GM12878 (cell line): ENCODE measurements around the gene MICAL3. TPM values are rescaled to one million over a fixed set of nuclear protein-coding genes. Genes with fewer than 3 reads are reported as not detected.

ENCODE experiments used
- ATAC-seq: fragments of 200-7000 bp; cut with Tn5 transposase; 3 replicates; pipeline ENCODE4 v1.9.1; 2020; ENCODE audit warnings: mild to moderate bottlenecking, moderate library complexity
- BruUV-seq: library from RNA; stranded (reverse); fragments of 400-500 nt; replicated peaks from 2 replicates; lab custom pipeline; 2021; lab: Mats Ljungman, UMichigan
- CTCF ChIA-PET: fragments of 300-600 bp; sonication (Branson Sonifier 250); formaldehyde crosslinking; extraction: SDS; loops from one replicate; lab custom pipeline; 2021; ENCODE audit warnings: inconsistent platforms; lab: Yijun Ruan, JAX
- POLR2A ChIA-PET: fragments of 350-600 bp; formaldehyde crosslinking; extraction: SDS; loops from one replicate; lab custom pipeline; 2021; ENCODE audit warnings: inconsistent platforms; lab: Charles Lee
- RAD21 ChIA-PET: fragments of 300-600 bp; sonication (Branson Sonifier 250); formaldehyde crosslinking; loops from one replicate; lab custom pipeline; 2023; ENCODE audit warnings: antibody characterized with exemption; ENCODE audit not compliant: unreplicated experiment; lab: Charles Lee
- SMC1A ChIA-PET: fragments of 300-600 bp; sonication (Branson Sonifier 250); formaldehyde crosslinking; loops from one replicate; lab custom pipeline; 2023; ENCODE audit not compliant: unreplicated experiment, uncharacterized antibody; lab: Charles Lee
- DNase-seq: peaks from one replicate; pipeline ENCODE4 v3.0.0-alpha.2; 2011; ENCODE audit warnings: low read depth, low spot score
- FAIRE-seq: peaks from 3 replicates; lab custom pipeline; 2011; peaks lifted over from hg19 to GRCh38; lab: Jason Lieb, UNC
- H2AFZ ChIP-seq: 2 replicates; pipeline ENCODE4 v1.6.0; 2011; ENCODE audit warnings: low read depth, low read length, control low read depth; ENCODE audit not compliant: control insufficient read depth
- H3K27ac ChIP-seq: 2 replicates; pipeline ENCODE4 v1.5.1; 2011; ENCODE audit warnings: control low read depth; ENCODE audit not compliant: control insufficient read depth, insufficient read depth
- H3K27me3 ChIP-seq, 2 experiments: replicated peaks in 1 of 2; 2 replicates each; pipeline versions ENCODE4 v1.6.0 to v1.6.1; 2011; ENCODE audit warnings: low read length in 1 of 2; ENCODE audit not compliant: control insufficient read depth in 2 of 2, insufficient read depth in 2 of 2
- H3K36me3 ChIP-seq, 2 experiments: 2 replicates each; pipeline ENCODE4 v1.5.1; 2011; ENCODE audit warnings: low read length in 1 of 2; ENCODE audit not compliant: control insufficient read depth in 2 of 2, insufficient read depth in 2 of 2
- H3K4me1 ChIP-seq: 2 replicates; pipeline ENCODE4 v1.6.1; 2011; ENCODE audit warnings: mild to moderate bottlenecking, low read length, moderate library complexity, mixed read lengths; ENCODE audit not compliant: control insufficient read depth, insufficient read depth
- H3K4me2 ChIP-seq: 2 replicates; pipeline ENCODE4 v1.6.0; 2011; ENCODE audit warnings: control low read depth; ENCODE audit not compliant: control insufficient read depth, insufficient read depth
- H3K4me3 ChIP-seq: fragments of 200-600 bp; sonication (generic); 2 replicates; pipeline ENCODE4 v1.5.1; 2016
- H3K79me2 ChIP-seq: 2 replicates; pipeline ENCODE4 v1.6.0; 2011; ENCODE audit warnings: low read length; ENCODE audit not compliant: control insufficient read depth, insufficient read depth
- H3K9ac ChIP-seq: 2 replicates; pipeline ENCODE4 v1.8.0; 2011; ENCODE audit warnings: low read length, control low read depth, mixed read lengths; ENCODE audit not compliant: control insufficient read depth, insufficient read depth
- H3K9me3 ChIP-seq: replicated peaks from 3 replicates; pipeline ENCODE4 v1.5.1; 2011; ENCODE audit warnings: mild to moderate bottlenecking, low read length; ENCODE audit not compliant: control insufficient read depth, insufficient read depth
- H4K20me1 ChIP-seq: 2 replicates; pipeline ENCODE4 v1.6.0; 2011; ENCODE audit not compliant: control insufficient read depth, insufficient read depth
- CBX3 ChIP-seq: fragments of 200-600 bp; sonication (generic); IDR thresholded peaks from 2 replicates; pipeline ENCODE4 v1.6.1; 2016; ENCODE audit warnings: low read depth, borderline replicate concordance
- EGR1 ChIP-seq, 2 experiments: IDR thresholded peaks; 1 replicate in 1 of 2; 2 replicates in 1 of 2; pipeline ENCODE4 v1.6.1; 2011 to 2012; ENCODE audit warnings: low read depth in 2 of 2, low read length in 2 of 2, borderline replicate concordance in 1 of 2, mild to moderate bottlenecking in 1 of 2, moderate library complexity in 1 of 2
- JUNB ChIP-seq: IDR thresholded peaks from 2 replicates; pipeline ENCODE4 v1.6.1; 2016; ENCODE audit warnings: antibody characterized with exemption, mild to moderate bottlenecking
- MTA2 ChIP-seq: fragments of 450-650 bp; IDR thresholded peaks from 2 replicates; pipeline ENCODE4 v1.6.1; 2016; ENCODE audit warnings: low read depth, mild to moderate bottlenecking, moderate library complexity
- NR2F1 ChIP-seq: fragments of 450-650 bp; conservative IDR thresholded peaks from 2 replicates; pipeline ENCODE4 v1.6.1; 2017; ENCODE audit warnings: mild to moderate bottlenecking
- PML ChIP-seq: IDR thresholded peaks from 2 replicates; pipeline ENCODE4 v1.6.1; 2012; ENCODE audit warnings: low read length, inconsistent platforms
- RFX5 ChIP-seq: IDR thresholded peaks from 2 replicates; pipeline ENCODE4 v1.6.1; 2011; ENCODE audit warnings: low read depth, low read length, improper control_type of control experiment
- SMAD1 ChIP-seq: fragments of 450-650 bp; IDR thresholded peaks from 2 replicates; pipeline ENCODE4 v1.6.1; 2018; ENCODE audit warnings: mild to moderate bottlenecking, low read depth; ENCODE audit not compliant: partially characterized antibody
- SREBF1 ChIP-seq: IDR thresholded peaks from 2 replicates; pipeline ENCODE4 v1.6.1; 2012; ENCODE audit warnings: mild to moderate bottlenecking, low read length
- SUPT20H ChIP-seq: IDR thresholded peaks from 2 replicates; pipeline ENCODE4 v1.6.1; 2011; ENCODE audit warnings: low read depth, mild to moderate bottlenecking, low read length, moderate library complexity, borderline replicate concordance; ENCODE audit not compliant: control insufficient read depth
- TCF12 ChIP-seq: IDR thresholded peaks from 2 replicates; pipeline ENCODE4 v1.6.1; 2011; ENCODE audit warnings: low read depth, mild to moderate bottlenecking, low read length
- WRNIP1 ChIP-seq: IDR thresholded peaks from 2 replicates; pipeline ENCODE4 v1.6.1; 2011; ENCODE audit warnings: low read depth, low read length, improper control_type of control experiment, borderline replicate concordance
- YY1 ChIP-seq: IDR thresholded peaks from 2 replicates; pipeline ENCODE4 v1.6.1; 2011; ENCODE audit warnings: low read depth, mild to moderate bottlenecking, low read length
- WGBS: methylation state at CpG from one replicate; pipeline ENCODE4 v1.1.6; 2016; ENCODE audit warnings: low lambda C conversion rate; ENCODE audit not compliant: insufficient replicate concordance, insufficient coverage; ENCODE audit errors: missing lambda C conversion rate; 5-methylcytosine and 5-hydroxymethylcytosine counted together
- in situ Hi-C: fragments of 300-500 bp; cut with MboI; formaldehyde crosslinking; loops from 9 replicates; pipeline ENCODE4 v1.14.3; 2018; ENCODE audit warnings: mixed read lengths
- intact Hi-C: fragments of 100-400 bp; cut with micrococcal nuclease; formaldehyde crosslinking; loops from one replicate; pipeline ENCODE4 v1.14.2; 2022; ENCODE audit not compliant: unreplicated experiment
- polyA plus RNA-seq, 11 experiments: library from polyadenylated mRNA; depleted of rRNA in 4 of 11; unstranded in 6 of 11; stranded (reverse) in 5 of 11; fragments of >200 nt; fragmentation: Nextera tagmentation in 4 of 11; fragmentation: Illumina TruSeq in 1 of 11; extraction: Ambion mirVana in 4 of 11; extraction: Trizol in 1 of 11; gene quantifications; 1 replicate in 1 of 11; 2 replicates in 10 of 11; pipeline versions ENCODE4 v1.2.1 to v1.2.3, GENCODE V29; 2011 to 2016; ENCODE audit warnings: inconsistent platforms in 2 of 11, missing spikeins in 2 of 11, low read depth in 1 of 11
- total RNA-seq, 4 experiments: library from RNA; depleted of rRNA in 3 of 4; stranded (reverse); fragments of >200 nt in 3 of 4; fragmentation: Illumina TruSeq in 1 of 4; extraction: Trizol in 1 of 4; gene quantifications; 2 replicates each; pipeline versions ENCODE4 v1.2.1 to v1.2.3, GENCODE V29; 2013 to 2021
- TF ChIP-seq, protein P1 (sequence below): fragments of 450-650 bp; IDR thresholded peaks from 2 replicates; pipeline ENCODE4 v1.6.1; 2014; ENCODE audit warnings: mild to moderate bottlenecking
- TF ChIP-seq, protein P2 (sequence below): IDR thresholded peaks from 2 replicates; pipeline ENCODE4 v1.6.1; 2011; ENCODE audit warnings: borderline replicate concordance, low read depth, mild to moderate bottlenecking, moderate library complexity, mixed read lengths, low read length; ENCODE audit not compliant: insufficient read depth; ENCODE audit errors: extremely low read length
- TF ChIP-seq, protein P3 (sequence below): fragments of 450-650 bp; IDR thresholded peaks from 2 replicates; pipeline ENCODE4 v1.6.1; 2017; ENCODE audit warnings: mild to moderate bottlenecking, low read depth, inconsistent platforms; ENCODE audit not compliant: poor library complexity, severe bottlenecking
- TF ChIP-seq, protein P4 (sequence below): fragments of 150-350 bp; IDR thresholded peaks from 2 replicates; pipeline ENCODE4 v1.6.1; 2014; ENCODE audit warnings: mild to moderate bottlenecking, low read depth, low read length

The MICAL3 gene
- total and polyA plus RNA-seq, 10 of the 15 experiments (the other 5 are each of a cell fraction or from before 2014, with no cell fraction given): 2.6 to 92.2 (median 24.0) TPM

DNA sequence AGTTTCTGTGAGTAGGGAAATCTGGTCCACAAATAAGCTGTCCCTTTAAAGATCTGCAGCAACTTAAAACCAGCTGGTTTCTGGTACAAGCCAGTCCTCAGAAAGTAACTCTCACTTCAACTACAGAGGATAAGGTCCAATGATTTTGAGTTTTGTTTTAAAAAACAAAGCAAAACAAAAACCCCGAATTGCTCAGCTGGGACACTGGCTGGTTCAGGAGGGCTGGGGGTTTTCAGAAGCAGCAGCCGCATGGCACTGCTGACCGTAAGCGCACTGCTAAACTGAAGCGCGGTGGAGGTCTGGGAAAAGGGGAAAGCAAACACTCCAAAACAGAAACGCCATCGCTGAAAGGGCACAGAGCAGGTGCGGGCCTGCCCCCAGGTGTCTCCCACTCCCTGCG, 59.7 kb downstream of the MICAL3 start:
- 6% methylated on average over 10 of the region's 10 CpGs for WGBS
- no peaks in the 10 kb centered on the region for H3K27me3 ChIP-seq
- BruUV-seq: no TSS peak
- H3K36me3 ChIP-seq: peaks cover 8 to 15% of the 10 kb centered on the region in 2 experiments; a peak in 3 of 4 replicates
- H3K4me3 ChIP-seq: peak overlapping the region; percentile 41; the same call in 1 of the 2 replicates
- ATAC-seq (peak; percentile 95), DNase-seq (peak; percentile 65), FAIRE-seq (peak; percentile 98)
- ChIA-PET POLR2A (interaction anchor here (0.6 to 1.9 kb wide), 6 partner anchors 9 to 92 kb away, joined by 3 to 9 read pairs (median 4); no protein-coding TSS in a partner anchor), CTCF (interaction anchor here (0.8 to 2.2 kb wide), 9 partner anchors 10 to 111 kb away, joined by 3 to 11 read pairs (median 4); no protein-coding TSS in a partner anchor), SMC1A (interaction anchor here (0.7 to 3.9 kb wide), 17 partner anchors 9 to 111 kb away, joined by 3 to 24 read pairs (median 4); no protein-coding TSS in a partner anchor), RAD21 (interaction anchor here (0.6 to 2.6 kb wide), 12 partner anchors 11 to 165 kb away, joined by 3 to 24 read pairs (median 6); partner anchors contain the start of gene PEX26)
- in situ Hi-C loops: no loop called here
- peaks cover 25% of the 10 kb centered on the region for H3K79me2 ChIP-seq
- no peaks in the 10 kb centered on the region for H3K9me3 ChIP-seq
- H4K20me1 ChIP-seq: peaks cover 9% of the 10 kb centered on the region
- intact Hi-C loops: loop anchor here (2.0 kb wide), 1 partner anchor 112 kb away; the partner anchor contains the start of gene PEX26
- H3K4me1 ChIP-seq: peaks cover 28% of the 10 kb centered on the region
- H2AFZ ChIP-seq: no peak overlapping the region
- H3K9ac ChIP-seq: peak overlapping the region; percentile 59
- H3K27ac ChIP-seq: peak overlapping the region; percentile 67
- peak overlapping the region; percentile 89 for H3K4me2 ChIP-seq
- TF ChIP-seq PML: no peak
- TF ChIP-seq CBX3: no peak
- no peak for TF ChIP-seq JUNB
- no peak for TF ChIP-seq NR2F1
- no peak for TF ChIP-seq EGR1 (IDR thresholded peaks at IDR 0.05; ENCODE audit: borderline replicate concordance in 1 of 2, low read depth in 2 of 2, low read length in 2 of 2)
- TF ChIP-seq, protein P1, sequence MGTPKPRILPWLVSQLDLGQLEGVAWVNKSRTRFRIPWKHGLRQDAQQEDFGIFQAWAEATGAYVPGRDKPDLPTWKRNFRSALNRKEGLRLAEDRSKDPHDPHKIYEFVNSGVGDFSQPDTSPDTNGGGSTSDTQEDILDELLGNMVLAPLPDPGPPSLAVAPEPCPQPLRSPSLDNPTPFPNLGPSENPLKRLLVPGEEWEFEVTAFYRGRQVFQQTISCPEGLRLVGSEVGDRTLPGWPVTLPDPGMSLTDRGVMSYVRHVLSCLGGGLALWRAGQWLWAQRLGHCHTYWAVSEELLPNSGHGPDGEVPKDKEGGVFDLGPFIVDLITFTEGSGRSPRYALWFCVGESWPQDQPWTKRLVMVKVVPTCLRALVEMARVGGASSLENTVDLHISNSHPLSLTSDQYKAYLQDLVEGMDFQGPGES: no peak
- TF ChIP-seq, protein P2, sequence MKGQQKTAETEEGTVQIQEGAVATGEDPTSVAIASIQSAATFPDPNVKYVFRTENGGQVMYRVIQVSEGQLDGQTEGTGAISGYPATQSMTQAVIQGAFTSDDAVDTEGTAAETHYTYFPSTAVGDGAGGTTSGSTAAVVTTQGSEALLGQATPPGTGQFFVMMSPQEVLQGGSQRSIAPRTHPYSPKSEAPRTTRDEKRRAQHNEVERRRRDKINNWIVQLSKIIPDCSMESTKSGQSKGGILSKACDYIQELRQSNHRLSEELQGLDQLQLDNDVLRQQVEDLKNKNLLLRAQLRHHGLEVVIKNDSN: no peak
- TF ChIP-seq WRNIP1: no peak
- TF ChIP-seq, protein P3, sequence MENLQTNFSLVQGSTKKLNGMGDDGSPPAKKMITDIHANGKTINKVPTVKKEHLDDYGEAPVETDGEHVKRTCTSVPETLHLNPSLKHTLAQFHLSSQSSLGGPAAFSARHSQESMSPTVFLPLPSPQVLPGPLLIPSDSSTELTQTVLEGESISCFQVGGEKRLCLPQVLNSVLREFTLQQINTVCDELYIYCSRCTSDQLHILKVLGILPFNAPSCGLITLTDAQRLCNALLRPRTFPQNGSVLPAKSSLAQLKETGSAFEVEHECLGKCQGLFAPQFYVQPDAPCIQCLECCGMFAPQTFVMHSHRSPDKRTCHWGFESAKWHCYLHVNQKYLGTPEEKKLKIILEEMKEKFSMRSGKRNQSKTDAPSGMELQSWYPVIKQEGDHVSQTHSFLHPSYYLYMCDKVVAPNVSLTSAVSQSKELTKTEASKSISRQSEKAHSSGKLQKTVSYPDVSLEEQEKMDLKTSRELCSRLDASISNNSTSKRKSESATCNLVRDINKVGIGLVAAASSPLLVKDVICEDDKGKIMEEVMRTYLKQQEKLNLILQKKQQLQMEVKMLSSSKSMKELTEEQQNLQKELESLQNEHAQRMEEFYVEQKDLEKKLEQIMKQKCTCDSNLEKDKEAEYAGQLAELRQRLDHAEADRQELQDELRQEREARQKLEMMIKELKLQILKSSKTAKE: no peak
- TF ChIP-seq SMAD1: no peak
- no peak for TF ChIP-seq SUPT20H
- no peak for TF ChIP-seq TCF12
- no peak for TF ChIP-seq RFX5
- TF ChIP-seq, protein P4, sequence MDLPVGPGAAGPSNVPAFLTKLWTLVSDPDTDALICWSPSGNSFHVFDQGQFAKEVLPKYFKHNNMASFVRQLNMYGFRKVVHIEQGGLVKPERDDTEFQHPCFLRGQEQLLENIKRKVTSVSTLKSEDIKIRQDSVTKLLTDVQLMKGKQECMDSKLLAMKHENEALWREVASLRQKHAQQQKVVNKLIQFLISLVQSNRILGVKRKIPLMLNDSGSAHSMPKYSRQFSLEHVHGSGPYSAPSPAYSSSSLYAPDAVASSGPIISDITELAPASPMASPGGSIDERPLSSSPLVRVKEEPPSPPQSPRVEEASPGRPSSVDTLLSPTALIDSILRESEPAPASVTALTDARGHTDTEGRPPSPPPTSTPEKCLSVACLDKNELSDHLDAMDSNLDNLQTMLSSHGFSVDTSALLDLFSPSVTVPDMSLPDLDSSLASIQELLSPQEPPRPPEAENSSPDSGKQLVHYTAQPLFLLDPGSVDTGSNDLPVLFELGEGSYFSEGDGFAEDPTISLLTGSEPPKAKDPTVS: no peak
- no peak for TF ChIP-seq MTA2
- no peak; the same call in 1 of the 2 replicates for TF ChIP-seq SREBF1
- no peak for TF ChIP-seq YY1
